Measurements from ENCODE around the gene PRADC1.

PRADC1 gene

GRCh38 chr2:73259704-73260337, 26.8 kb upstream of the PRADC1 start:
- ChIA-PET CTCF (interaction anchor here (0.9 to 1.9 kb wide), 5 partner anchors 9 to 368 kb away, joined by 3 to 6 read pairs (median 5); no protein-coding TSS in a partner anchor), POLR2A (interaction anchor here (1.0 kb wide), 1 partner anchor 16 kb away, joined by 3 read pairs; no protein-coding TSS in a partner anchor)
- TF ChIP-seq, protein P1, sequence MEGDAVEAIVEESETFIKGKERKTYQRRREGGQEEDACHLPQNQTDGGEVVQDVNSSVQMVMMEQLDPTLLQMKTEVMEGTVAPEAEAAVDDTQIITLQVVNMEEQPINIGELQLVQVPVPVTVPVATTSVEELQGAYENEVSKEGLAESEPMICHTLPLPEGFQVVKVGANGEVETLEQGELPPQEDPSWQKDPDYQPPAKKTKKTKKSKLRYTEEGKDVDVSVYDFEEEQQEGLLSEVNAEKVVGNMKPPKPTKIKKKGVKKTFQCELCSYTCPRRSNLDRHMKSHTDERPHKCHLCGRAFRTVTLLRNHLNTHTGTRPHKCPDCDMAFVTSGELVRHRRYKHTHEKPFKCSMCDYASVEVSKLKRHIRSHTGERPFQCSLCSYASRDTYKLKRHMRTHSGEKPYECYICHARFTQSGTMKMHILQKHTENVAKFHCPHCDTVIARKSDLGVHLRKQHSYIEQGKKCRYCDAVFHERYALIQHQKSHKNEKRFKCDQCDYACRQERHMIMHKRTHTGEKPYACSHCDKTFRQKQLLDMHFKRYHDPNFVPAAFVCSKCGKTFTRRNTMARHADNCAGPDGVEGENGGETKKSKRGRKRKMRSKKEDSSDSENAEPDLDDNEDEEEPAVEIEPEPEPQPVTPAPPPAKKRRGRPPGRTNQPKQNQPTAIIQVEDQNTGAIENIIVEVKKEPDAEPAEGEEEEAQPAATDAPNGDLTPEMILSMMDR (IDR thresholded peaks at IDR 0.05; ENCODE audit: insufficient read depth, low read length, missing control alignments) = no peak
- no peak overlapping the region for H3K4me3 ChIP-seq (ENCODE audit: low read depth, low read length)
- DNase-seq (ENCODE audit: low read depth, low spot score) = no peak

DNA sequence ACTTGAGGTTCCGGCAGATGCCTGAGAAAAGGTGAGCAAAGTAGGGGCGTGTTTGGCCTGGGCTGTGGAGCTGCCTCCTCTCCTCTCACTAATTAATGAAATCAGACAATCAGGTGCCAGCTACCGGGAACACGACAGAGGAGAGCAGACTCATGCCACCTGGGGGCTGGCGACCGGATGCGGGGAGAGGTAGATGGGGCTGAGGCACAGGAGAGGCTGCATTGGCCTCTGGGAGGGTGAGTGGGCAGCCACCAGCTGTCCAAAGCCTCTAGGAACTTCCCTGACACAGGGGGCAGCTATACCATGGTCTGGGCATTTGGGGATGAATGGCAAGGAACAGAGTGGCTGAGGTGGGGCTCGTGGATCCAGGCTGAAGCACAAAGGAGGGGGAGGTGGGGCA, 26.2 kb upstream of the PRADC1 start:
- no peak for DNase-seq (ENCODE audit: low read depth, low spot score)
- H3K4me3 ChIP-seq (ENCODE audit: low read depth, low read length) = no peak overlapping the region
- CTCF ChIA-PET = interaction anchor here (1.2 to 1.9 kb wide), 5 partner anchors 9 to 367 kb away, joined by 4 to 6 read pairs (median 5); no protein-coding TSS in a partner anchor
- TF ChIP-seq, protein P1 (IDR thresholded peaks at IDR 0.05; ENCODE audit: insufficient read depth, low read length, missing control alignments) = no peak
- POLR2A ChIA-PET = interaction anchor here (1.0 kb wide), 1 partner anchor 15 kb away, joined by 3 read pairs; no protein-coding TSS in a partner anchor

DNA sequence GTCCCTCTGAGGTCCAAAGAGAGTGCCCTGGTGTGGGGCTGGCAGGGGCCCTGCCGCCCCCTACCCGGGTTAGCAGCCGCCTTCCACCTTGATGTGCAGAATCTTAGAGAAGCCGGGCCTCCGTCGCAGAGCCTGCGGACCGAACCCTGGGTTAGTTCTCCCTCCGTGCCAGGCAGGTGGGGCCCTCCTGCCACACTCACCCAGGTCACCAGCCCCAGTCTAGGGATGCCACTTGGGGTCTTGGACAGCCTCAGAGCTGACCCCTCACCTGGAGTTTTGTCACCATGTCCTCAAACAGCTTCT, 25.8 kb upstream of the PRADC1 start:
- POLR2A ChIA-PET = no interaction called here
- no peak for DNase-seq (ENCODE audit: low read depth, low spot score)
- CTCF ChIA-PET = interaction anchor here (1.2 to 1.9 kb wide), 5 partner anchors 10 to 367 kb away, joined by 3 to 6 read pairs (median 4); no protein-coding TSS in a partner anchor
- TF ChIP-seq, protein P1 (IDR thresholded peaks at IDR 0.05; ENCODE audit: insufficient read depth, low read length, missing control alignments) = no peak
- H3K4me3 ChIP-seq (ENCODE audit: low read depth, low read length) = no peak overlapping the region

- TF ChIP-seq, protein P1 (IDR thresholded peaks at IDR 0.05; ENCODE audit: insufficient read depth, low read length, missing control alignments) = no peak
- CTCF ChIA-PET = interaction anchor here (1.2 to 1.7 kb wide), 3 partner anchors 10 to 366 kb away, joined by 3 to 4 read pairs (median 4); no protein-coding TSS in a partner anchor
- no peak overlapping the region for H3K4me3 ChIP-seq (ENCODE audit: low read depth, low read length)
- POLR2A ChIA-PET = no interaction called here
- no peak for DNase-seq (ENCODE audit: low read depth, low spot score)
These were observed 25.3 kb upstream of the PRADC1 start for GRCh38 chr2:73258186-73258912.

DNA sequence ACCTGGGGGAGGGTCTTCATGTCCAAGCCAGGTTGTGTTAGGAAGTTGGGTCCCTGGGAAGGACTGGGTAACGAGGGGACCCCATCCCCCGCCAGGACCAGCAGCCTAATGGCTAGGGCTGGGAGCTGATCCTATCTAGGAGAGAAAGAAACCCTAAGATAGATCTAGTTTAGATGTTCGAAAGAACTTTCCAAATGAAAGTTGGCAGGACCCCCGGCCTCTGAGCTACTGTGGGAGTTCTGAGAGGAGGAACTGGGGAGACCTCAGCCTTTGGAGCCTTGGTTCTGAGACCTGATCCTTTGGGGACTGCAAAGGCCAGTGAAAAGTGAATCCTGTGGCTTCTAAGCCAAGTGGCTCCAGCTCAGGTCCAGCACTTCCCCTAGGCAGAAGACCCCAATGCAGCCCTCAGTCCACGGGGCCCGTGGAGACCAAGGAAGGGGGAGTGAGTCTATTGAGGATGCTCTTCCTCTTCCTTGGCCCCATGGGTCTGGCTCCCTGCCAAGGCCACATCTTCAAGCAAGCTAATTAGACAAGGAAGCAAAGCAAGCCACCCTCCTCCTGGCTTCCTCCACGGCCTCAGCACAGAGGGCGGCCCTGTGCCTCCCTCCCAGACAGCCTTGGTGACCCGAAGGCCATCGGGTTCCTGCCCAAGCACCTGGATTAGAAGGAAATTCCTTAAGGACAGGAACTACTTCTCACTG, 24.5 kb upstream of the PRADC1 start:
- H3K4me3 ChIP-seq (ENCODE audit: low read depth, low read length) = no peak overlapping the region
- CTCF ChIA-PET = interaction anchor here (0.8 to 1.2 kb wide), 3 partner anchors 12 to 364 kb away, joined by 3 read pairs; no protein-coding TSS in a partner anchor
- POLR2A ChIA-PET = interaction anchor here (1.0 kb wide), 1 partner anchor 23 kb away, joined by 4 read pairs; the partner anchor contains the start of gene CCT7
- no peak for DNase-seq (ENCODE audit: low read depth, low spot score)
- TF ChIP-seq, protein P1 (IDR thresholded peaks at IDR 0.05; ENCODE audit: insufficient read depth, low read length, missing control alignments) = no peak

Measured in AG04449 (cell line).